Activated naive CD4-positive, alpha-beta T cell treated with anti-CD3 and anti-CD28 coated beads, Interleukin-2, amount 10 ng/mL, durations not matched to agents 7 days and 5 days (primary cell): ENCODE data around the gene TNXB.
"Not testable (repeated sequence)": the region's sequence is repeated elsewhere in the genome, so short reads cannot be mapped to it uniquely, and the experiment has no call there.

Experiments
- CTCF ChIA-PET: fragments of 350-600 bp; sonication (Branson Sonifier 250); formaldehyde crosslinking; loops from one replicate; lab custom pipeline; 2021; ENCODE audit warnings: antibody characterized with exemption; lab: Charles Lee
- DNase-seq: peaks from one replicate; pipeline ENCODE4 v3.0.0-alpha.2; 2020
- H3K27ac Mint-ChIP-seq: one replicate; pipeline ENCODE4 v1.8.0; 2021; ENCODE audit warnings: mild to moderate bottlenecking, moderate library complexity, mixed read lengths
- H3K27me3 Mint-ChIP-seq: one replicate; pipeline ENCODE4 v1.8.0; 2021; ENCODE audit warnings: mild to moderate bottlenecking, mixed read lengths
- H3K36me3 Mint-ChIP-seq: one replicate; pipeline ENCODE4 v1.8.0; 2021; ENCODE audit warnings: mixed read lengths
- H3K4me1 Mint-ChIP-seq: one replicate; pipeline ENCODE4 v1.8.0; 2021; ENCODE audit warnings: mixed read lengths
- H3K4me3 Mint-ChIP-seq: one replicate; pipeline ENCODE4 v1.8.0; 2021; ENCODE audit warnings: mild to moderate bottlenecking, moderate library complexity, mixed read lengths
- H3K9me3 Mint-ChIP-seq: one replicate; pipeline ENCODE4 v1.8.0; 2021; ENCODE audit warnings: mixed read lengths

TNXB gene

DNA sequence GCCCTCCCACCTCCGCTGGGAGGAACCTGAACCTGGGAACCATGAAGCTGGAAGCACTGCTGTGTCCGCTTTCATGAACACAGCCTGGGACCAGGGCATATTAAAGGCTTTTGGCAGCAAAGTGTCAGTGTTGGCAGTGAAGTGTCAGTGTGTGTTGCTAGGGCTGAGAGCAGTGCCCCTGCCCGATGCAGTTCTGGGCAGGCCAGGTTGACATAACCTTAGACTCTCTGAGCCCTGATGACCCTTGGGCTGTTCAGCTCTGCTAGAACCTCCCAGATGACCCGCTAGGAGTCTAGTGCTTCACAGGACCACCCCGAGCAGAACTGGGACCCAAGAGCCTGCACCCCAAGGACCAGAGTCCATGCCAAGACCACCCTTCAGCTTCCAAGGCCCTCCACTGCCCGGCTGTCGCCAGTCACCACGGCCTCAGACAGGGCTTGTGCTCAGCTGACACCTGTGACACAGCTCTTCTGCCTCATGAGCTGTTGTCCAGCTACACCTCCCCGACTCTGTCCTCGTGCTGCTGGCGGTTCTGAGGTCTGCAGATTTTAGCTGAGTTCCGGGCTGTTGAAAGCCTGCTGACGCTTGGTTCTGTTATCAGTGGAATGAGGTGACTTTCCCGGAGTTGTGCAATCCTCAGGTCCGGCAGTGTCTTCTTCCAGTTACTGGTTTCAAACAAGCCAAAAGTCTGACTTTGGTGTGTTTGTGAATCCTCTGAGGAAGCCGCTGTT lies 73.7 kb downstream of the TNXB start:
- H3K4me1 Mint-ChIP-seq, H3K4me3 Mint-ChIP-seq, H3K9me3 Mint-ChIP-seq, H3K27ac Mint-ChIP-seq, CTCF ChIA-PET, H3K27me3 Mint-ChIP-seq, H3K36me3 Mint-ChIP-seq, DNase-seq: not testable (repeated sequence)

DNA sequence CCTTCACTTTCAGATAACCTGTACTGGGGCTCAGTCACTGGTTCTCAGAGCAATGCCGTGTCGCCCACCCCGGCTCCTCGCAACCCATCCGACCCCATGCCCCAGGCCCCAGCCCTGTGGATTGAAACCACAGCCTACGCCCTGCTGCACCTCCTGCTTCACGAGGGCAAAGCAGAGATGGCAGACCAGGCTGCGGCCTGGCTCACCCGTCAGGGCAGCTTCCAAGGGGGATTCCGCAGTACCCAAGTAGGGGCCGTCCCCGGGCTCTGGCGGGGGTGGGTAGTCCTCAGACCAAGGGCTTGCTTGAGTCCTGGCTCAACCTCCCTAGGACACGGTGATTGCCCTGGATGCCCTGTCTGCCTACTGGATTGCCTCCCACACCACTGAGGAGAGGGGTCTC lies 79.6 kb downstream of the TNXB start:
- H3K4me3 Mint-ChIP-seq, DNase-seq, H3K9me3 Mint-ChIP-seq, H3K27me3 Mint-ChIP-seq, CTCF ChIA-PET, H3K4me1 Mint-ChIP-seq, H3K27ac Mint-ChIP-seq, H3K36me3 Mint-ChIP-seq: not testable (repeated sequence)

- H3K27ac Mint-ChIP-seq, H3K36me3 Mint-ChIP-seq, H3K4me1 Mint-ChIP-seq, H3K4me3 Mint-ChIP-seq, DNase-seq, CTCF ChIA-PET, H3K9me3 Mint-ChIP-seq, H3K27me3 Mint-ChIP-seq: not testable (repeated sequence)
These were observed 80.5 kb downstream of the TNXB start for GRCh38 chr6:32028631-32029030.

- H3K9me3 Mint-ChIP-seq, CTCF ChIA-PET: not testable (repeated sequence)
These were observed 87.0 kb downstream of the TNXB start for GRCh38 chr6:32022100-32022499.

DNA sequence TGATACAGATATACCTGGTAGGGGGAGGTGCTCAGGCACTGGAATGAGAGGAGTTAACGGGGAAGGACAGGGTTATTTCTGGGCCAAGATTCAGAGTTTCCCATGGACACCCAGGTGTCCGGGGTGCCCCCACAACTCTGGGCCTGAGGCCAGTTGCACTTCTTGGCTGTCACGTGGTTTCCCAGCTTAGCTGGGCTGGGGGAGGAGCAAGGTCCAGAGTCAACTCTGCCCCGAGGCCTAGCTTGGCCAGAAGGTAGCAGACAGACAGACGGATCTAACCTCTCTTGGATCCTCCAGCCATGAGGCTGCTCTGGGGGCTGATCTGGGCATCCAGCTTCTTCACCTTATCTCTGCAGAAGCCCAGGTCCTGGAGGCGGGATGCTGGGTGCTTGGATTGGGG lies 94.6 kb downstream of the TNXB start, which contains the start of gene C4B:
TSS of gene C4B (plus strand) at position 249 of the 400 bp plus-strand sequence. CDS start at position 300, 51 bp downstream.
- H3K9me3 Mint-ChIP-seq, H3K27ac Mint-ChIP-seq, H3K27me3 Mint-ChIP-seq, H3K36me3 Mint-ChIP-seq, H3K4me3 Mint-ChIP-seq, CTCF ChIA-PET, DNase-seq, H3K4me1 Mint-ChIP-seq: not testable (repeated sequence)

More at GRCh38 chr6:32022100-32022499, 87.0 kb downstream of the TNXB start:
- H3K36me3 Mint-ChIP-seq, H3K27me3 Mint-ChIP-seq, DNase-seq, H3K4me3 Mint-ChIP-seq, H3K4me1 Mint-ChIP-seq, H3K27ac Mint-ChIP-seq: not testable (repeated sequence)

DNA sequence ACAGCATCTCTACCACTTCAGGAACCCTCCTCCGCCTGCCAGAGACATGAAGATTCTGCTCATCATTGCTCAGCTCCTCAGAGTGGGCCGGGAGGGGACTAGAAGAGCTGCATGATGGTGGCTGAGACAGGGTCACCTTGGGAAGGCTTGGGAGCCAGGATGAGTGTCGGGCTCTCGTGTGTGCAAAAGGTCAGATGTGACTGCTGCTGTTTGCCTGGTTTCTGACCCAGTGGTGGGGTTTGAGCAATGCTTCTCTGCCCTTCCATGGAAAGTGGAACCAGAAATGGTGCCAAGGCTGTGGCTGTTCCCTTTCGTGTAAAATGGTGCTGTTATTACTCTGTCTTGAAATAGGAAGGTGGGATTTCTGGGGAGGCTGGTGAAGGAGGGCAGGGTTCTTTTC lies 95.4 kb downstream of the TNXB start:
- H3K27ac Mint-ChIP-seq, H3K4me1 Mint-ChIP-seq, H3K4me3 Mint-ChIP-seq, H3K27me3 Mint-ChIP-seq, H3K36me3 Mint-ChIP-seq, H3K9me3 Mint-ChIP-seq, DNase-seq, CTCF ChIA-PET: not testable (repeated sequence)

GRCh38 chr6:32012941-32013617 lies 96.1 kb downstream of the TNXB start:
- H3K9me3 Mint-ChIP-seq, H3K4me3 Mint-ChIP-seq, H3K27me3 Mint-ChIP-seq, CTCF ChIA-PET, H3K36me3 Mint-ChIP-seq, H3K4me1 Mint-ChIP-seq, H3K27ac Mint-ChIP-seq: not testable (repeated sequence)
- DNase-seq: peak; percentile 19

- H3K27me3 Mint-ChIP-seq, H3K4me1 Mint-ChIP-seq, H3K36me3 Mint-ChIP-seq, H3K27ac Mint-ChIP-seq, CTCF ChIA-PET, H3K4me3 Mint-ChIP-seq, H3K9me3 Mint-ChIP-seq: not testable (repeated sequence)
- peak; percentile 18 for DNase-seq
These were observed 98.1 kb downstream of the TNXB start for GRCh38 chr6:32010856-32011530.

- DNase-seq: peak; percentile 9
- H3K9me3 Mint-ChIP-seq, H3K4me3 Mint-ChIP-seq, CTCF ChIA-PET, H3K27me3 Mint-ChIP-seq, H3K4me1 Mint-ChIP-seq, H3K36me3 Mint-ChIP-seq, H3K27ac Mint-ChIP-seq: not testable (repeated sequence)
These were observed 99.6 kb downstream of the TNXB start for GRCh38 chr6:32009537-32009936.

- H3K4me3 Mint-ChIP-seq, H3K9me3 Mint-ChIP-seq, H3K27ac Mint-ChIP-seq, H3K36me3 Mint-ChIP-seq, H3K27me3 Mint-ChIP-seq, H3K4me1 Mint-ChIP-seq, CTCF ChIA-PET: not testable (repeated sequence)
- peak; percentile 16 for DNase-seq
These were observed 100.5 kb downstream of the TNXB start for GRCh38 chr6:32008616-32009015.

DNA sequence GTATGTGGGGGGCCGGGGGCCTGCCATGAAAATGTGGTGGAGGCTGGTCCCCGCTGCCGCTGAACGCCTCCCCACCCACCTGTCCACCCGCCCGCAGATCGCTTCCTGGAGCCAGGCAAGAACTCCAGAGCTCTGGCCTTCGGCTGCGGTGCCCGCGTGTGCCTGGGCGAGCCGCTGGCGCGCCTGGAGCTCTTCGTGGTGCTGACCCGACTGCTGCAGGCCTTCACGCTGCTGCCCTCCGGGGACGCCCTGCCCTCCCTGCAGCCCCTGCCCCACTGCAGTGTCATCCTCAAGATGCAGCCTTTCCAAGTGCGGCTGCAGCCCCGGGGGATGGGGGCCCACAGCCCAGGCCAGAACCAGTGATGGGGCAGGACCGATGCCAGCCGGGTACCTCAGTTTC lies 101.1 kb downstream of the TNXB start:
- H3K4me1 Mint-ChIP-seq, DNase-seq, H3K27me3 Mint-ChIP-seq, H3K4me3 Mint-ChIP-seq, H3K27ac Mint-ChIP-seq, H3K36me3 Mint-ChIP-seq, H3K9me3 Mint-ChIP-seq, CTCF ChIA-PET: not testable (repeated sequence)

- H3K27me3 Mint-ChIP-seq, CTCF ChIA-PET: not testable (repeated sequence)
- DNase-seq: peak; percentile 16
These were observed 102.1 kb downstream of the TNXB start for GRCh38 chr6:32007086-32007485.

GRCh38 chr6:32005991-32006529 lies 103.1 kb downstream of the TNXB start:
- H3K9me3 Mint-ChIP-seq, H3K4me3 Mint-ChIP-seq, H3K36me3 Mint-ChIP-seq, H3K4me1 Mint-ChIP-seq, CTCF ChIA-PET, H3K27ac Mint-ChIP-seq, H3K27me3 Mint-ChIP-seq: not testable (repeated sequence)
- DNase-seq: peak; percentile 15

More at GRCh38 chr6:32007086-32007485, 102.1 kb downstream of the TNXB start:
- not testable (repeated sequence) for H3K4me3 Mint-ChIP-seq, H3K4me1 Mint-ChIP-seq, H3K27ac Mint-ChIP-seq, H3K36me3 Mint-ChIP-seq, H3K9me3 Mint-ChIP-seq

DNA sequence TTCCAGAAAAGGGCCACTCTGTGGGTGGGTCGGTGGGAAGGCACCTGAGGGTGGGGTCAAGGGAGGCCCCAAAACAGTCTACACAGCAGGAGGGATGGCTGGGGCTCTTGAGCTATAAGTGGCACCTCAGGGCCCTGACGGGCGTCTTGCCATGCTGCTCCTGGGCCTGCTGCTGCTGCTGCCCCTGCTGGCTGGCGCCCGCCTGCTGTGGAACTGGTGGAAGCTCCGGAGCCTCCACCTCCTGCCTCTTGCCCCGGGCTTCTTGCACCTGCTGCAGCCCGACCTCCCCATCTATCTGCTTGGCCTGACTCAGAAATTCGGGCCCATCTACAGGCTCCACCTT lies 103.6 kb downstream of the TNXB start:
- peak; percentile 19 for DNase-seq
- H3K4me3 Mint-ChIP-seq, H3K27me3 Mint-ChIP-seq, H3K27ac Mint-ChIP-seq, H3K9me3 Mint-ChIP-seq, H3K36me3 Mint-ChIP-seq, CTCF ChIA-PET, H3K4me1 Mint-ChIP-seq: not testable (repeated sequence)
